Measurements from ENCODE around the gene SOBP.

The SOBP gene

GRCh38 chr6:107585815-107586435, 96.0 kb downstream of the SOBP start:
- DNase-seq (ENCODE audit: low spot score), result no peak

- DNase-seq (ENCODE audit: low spot score), result no peak
Observed at GRCh38 chr6:107587451-107587850, 97.5 kb downstream of the SOBP start.

DNA sequence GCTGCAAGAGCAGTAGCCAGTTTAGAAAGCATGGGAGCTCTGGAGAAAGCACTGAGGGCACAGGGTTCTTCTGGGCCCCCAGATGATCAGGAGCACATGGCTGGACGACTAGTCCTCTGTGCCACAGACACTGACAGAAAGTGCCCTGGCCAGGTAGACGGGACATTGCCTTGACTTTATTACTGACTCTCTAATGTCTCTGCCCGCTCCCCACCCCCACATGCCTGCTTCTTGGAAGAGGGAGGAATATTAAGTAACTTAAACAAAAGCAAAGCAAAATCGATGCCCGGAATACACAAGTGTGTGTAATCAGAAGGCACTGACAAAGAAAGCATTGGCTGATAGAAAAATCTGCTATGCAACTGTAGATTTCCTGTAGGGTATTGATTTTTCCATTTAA, 99.3 kb downstream of the SOBP start:
- no peak for DNase-seq (ENCODE audit: low spot score)

- no peak for DNase-seq (ENCODE audit: low spot score)
Observed at GRCh38 chr6:107589934-107590333, 100.0 kb downstream of the SOBP start.

DNA sequence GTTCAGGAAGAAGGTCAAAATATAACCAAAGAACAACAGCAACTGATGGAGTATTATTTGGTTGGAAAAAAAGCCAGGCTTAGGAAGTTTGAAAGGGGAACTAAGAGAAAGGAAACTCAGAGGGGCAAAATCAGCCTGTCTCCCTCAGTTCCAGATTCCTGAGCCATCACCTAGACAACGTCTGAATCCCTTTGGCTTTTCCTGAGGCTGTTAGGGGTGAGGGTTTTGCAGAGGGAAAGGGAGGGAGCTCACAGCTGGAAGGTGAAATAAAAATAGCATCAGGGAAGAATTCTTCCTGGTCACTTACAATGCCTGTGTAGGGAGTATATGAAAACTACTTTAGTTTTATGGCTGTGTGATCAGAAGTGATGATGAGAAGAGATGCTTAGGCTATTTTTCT, 100.5 kb downstream of the SOBP start:
- no peak for DNase-seq (ENCODE audit: low spot score)

GRCh38 chr6:107591346-107591745, 101.4 kb downstream of the SOBP start:
- DNase-seq (ENCODE audit: low spot score), result no peak

DNA sequence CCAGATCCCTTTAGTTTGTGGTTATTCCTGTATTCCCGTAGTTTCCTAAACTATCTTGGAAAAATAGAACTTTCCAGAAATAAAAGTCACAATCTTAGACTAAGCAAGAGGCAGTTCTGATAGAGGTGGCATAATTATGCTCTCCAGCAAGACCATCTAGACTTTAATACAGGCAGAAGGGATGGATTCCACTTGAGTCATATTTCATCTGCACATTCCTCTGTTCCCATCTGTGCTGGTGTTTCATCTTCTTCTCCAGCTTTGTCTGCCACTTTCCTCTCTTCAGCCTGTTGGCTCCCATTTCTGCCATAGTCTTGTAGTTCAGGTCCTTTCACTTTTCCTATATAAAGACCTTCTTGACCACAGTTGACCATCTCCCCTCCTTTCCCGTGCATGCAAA, 102.9 kb downstream of the SOBP start:
- no peak for DNase-seq (ENCODE audit: low spot score)

DNA sequence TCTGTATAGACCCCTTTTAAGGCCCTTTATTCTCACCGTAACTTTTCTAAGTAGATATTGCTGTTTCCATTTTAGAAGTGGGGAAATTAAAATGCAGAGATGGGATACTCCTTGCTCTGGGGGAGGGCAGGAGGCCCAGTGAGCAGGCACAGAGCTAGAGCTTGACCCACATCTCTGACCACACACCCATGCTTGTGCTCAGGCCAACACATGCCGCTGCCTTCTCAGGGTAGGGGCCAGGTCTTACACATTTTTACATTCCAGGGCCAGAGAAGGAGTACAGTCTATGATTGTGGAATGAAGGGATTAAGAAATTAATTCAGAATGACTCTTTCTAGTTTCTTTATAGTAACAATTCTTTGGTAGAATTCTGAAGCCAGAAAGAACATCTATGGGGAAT, 104.8 kb downstream of the SOBP start:
- no peak for DNase-seq (ENCODE audit: low spot score)

DNA sequence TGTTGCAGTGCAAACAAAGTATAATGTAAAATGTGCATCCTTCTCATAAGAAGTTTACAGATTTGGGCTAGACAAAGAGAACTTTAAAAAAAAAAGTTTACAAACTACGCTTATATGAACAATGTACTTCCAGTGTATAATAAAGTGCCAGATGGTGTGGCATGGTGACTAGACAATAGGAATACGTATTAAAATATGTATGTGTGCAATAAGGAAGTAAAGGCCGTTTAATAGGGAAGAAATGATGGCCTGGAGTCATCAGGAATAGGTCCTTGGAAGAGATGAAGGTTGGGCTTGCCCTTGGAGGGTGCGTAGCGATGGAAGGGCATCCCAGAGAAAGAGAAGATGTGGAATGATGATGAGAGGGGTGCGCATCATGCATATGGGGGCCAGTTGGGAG, 108.2 kb downstream of the SOBP start:
- no peak for DNase-seq (ENCODE audit: low spot score)

DNA sequence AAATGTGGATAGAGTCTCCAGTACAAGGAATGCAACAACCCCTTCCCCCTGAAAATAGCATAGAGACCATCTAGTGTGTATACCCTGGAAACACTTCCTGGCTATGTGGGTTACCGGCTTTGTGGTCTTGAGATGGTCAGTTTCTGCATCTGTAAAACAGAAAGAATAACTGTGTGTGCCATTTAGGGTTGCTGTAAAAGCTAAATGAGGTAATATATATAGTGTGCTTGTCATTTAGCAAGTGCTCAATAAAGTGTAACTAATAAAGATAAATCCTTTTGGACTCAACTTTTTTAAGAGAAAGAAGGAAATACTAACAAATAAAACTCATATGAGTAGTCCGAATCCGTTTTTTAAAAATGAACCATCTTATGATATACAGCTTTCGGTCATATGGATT, 109.1 kb downstream of the SOBP start:
- no peak for DNase-seq (ENCODE audit: low spot score)

- no peak for DNase-seq (ENCODE audit: low spot score)
Observed at GRCh38 chr6:107600121-107600520, 110.2 kb downstream of the SOBP start.

- no peak for DNase-seq (ENCODE audit: low spot score)
Observed at GRCh38 chr6:107600936-107601335, 111.0 kb downstream of the SOBP start.

- DNase-seq (ENCODE audit: low spot score), result no peak
Observed at GRCh38 chr6:107601406-107601805, 111.5 kb downstream of the SOBP start.

GRCh38 chr6:107602321-107603005, 112.5 kb downstream of the SOBP start:
- DNase-seq (ENCODE audit: low spot score), result no peak

DNA sequence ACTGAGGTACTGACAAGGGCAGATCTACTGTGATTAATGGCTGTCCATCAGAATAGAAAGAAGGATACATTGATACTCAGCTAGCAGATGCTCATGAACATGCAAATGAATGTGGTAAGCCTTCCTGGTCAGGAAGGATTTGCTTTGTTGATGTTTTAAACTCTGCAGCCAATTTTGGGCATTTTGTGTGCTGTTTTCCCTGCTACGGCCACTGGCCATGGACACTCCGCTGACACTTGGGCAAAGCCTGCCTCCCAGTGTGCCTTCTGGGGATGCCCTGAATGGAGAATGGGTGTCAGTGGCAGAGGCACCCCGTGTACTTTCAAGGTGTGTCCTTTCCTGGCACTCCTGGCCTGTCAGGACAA, 113.1 kb downstream of the SOBP start:
- DNase-seq (ENCODE audit: low spot score), result no peak

- no peak for DNase-seq (ENCODE audit: low spot score)
Observed at GRCh38 chr6:107604549-107604948, 114.6 kb downstream of the SOBP start.

DNA sequence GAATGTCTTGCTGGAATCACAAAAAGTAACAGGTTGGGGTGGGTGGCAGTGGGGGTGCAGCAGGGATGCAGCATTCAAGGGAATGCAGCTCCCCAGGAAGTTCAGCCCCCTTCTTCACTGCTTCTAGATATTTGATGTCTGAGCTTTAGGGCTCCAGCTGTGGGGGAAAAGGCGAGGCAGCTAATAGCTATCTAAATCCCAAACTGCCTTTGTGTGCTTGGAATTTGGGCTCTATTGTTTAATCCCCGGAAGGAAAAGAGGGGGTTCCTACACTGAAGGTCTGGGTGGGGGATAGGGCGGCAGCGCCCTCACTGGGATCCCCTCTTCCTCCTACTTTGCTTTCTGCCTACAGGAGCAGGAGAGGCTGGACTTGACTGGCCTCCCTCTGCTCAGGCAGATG, 116.5 kb downstream of the SOBP start:
- no peak for DNase-seq (ENCODE audit: low spot score)

GRCh38 chr6:107607116-107607515, 117.2 kb downstream of the SOBP start:
- no peak for DNase-seq (ENCODE audit: low spot score)

- DNase-seq (ENCODE audit: low spot score), result no peak
Observed at GRCh38 chr6:107611094-107611810, 121.3 kb downstream of the SOBP start.

DNA sequence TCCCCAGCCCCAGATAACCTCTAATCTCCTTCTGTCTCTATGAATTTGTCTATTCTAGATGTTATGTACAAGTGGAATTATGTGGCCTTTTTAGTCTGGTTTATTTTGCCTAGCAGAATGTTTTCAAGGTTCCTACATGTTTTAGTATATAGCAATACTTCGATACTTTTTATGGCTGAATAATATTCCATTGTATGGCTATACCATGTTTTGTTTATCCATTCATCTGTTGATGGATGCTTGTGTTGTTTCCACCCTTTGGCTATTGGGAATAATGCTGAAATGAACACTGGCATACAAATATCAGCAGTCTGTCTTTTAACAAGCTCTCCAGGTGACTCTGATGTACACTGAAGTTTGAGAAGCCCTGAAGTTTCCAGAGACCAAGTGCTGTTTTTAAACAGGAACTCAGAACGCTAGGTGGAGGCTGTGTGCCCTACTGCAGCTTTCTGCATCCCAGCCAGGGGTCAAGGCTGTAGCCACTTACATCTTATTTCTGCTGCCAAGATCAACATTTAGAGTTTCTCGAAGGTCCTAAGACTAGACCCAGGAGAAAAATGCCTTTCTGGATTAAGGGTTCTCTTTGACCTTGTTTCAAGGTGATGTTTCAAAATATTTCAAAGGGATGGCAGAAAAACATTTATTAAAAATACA, 123.0 kb downstream of the SOBP start:
- DNase-seq (ENCODE audit: low spot score), result no peak

GRCh38 chr6:107613651-107614379, 123.9 kb downstream of the SOBP start:
- no peak for DNase-seq (ENCODE audit: low spot score)

GRCh38 chr6:107614828-107615227, 124.9 kb downstream of the SOBP start:
- no peak for DNase-seq (ENCODE audit: low spot score)

Data from RKO (cell line).